GM10266 (cell line): Measurements from ENCODE around the gene MAP7D3.
A peak's percentile ranks its signal among the peaks of the same experiment; 100 is the strongest.

Experiments
- DNase-seq: peaks from one replicate; pipeline ENCODE4 v3.0.0; 2012; ENCODE audit errors: extremely low spot score
- CTCF ChIP-seq: IDR thresholded peaks from 2 replicates; pipeline ENCODE4 v1.5.1; 2012; ENCODE audit warnings: mild to moderate bottlenecking, low read depth; ENCODE audit not compliant: control insufficient read depth, insufficient read depth; ENCODE audit errors: missing control alignments

The MAP7D3 gene

GRCh38 chrX:136261321-136261720 is 10.1 kb upstream of the MAP7D3 start:
- DNase-seq: no peak
- no peak for TF ChIP-seq CTCF

GRCh38 chrX:136260776-136261175 is 9.6 kb upstream of the MAP7D3 start:
- no peak for TF ChIP-seq CTCF
- DNase-seq: no peak

GRCh38 chrX:136259543-136259942 is 8.3 kb upstream of the MAP7D3 start:
- TF ChIP-seq CTCF: no peak
- no peak for DNase-seq

GRCh38 chrX:136258951-136259350 is 7.8 kb upstream of the MAP7D3 start:
- TF ChIP-seq CTCF: no peak
- DNase-seq: no peak

GRCh38 chrX:136256026-136256425 is 4.8 kb upstream of the MAP7D3 start:
- no peak for DNase-seq
- no peak for TF ChIP-seq CTCF

GRCh38 chrX:136255541-136255940 is 4.3 kb upstream of the MAP7D3 start:
- TF ChIP-seq CTCF: no peak
- DNase-seq: no peak

GRCh38 chrX:136250191-136251040 is 784 bp downstream of the MAP7D3 start:
- no peak for TF ChIP-seq CTCF
- DNase-seq: peak; percentile 29
